ENCODE results near the gene DOCK1.
A peak's percentile ranks its signal among the peaks of the same experiment; 100 is the strongest.
"Not testable (repeated sequence)": the region's sequence is repeated elsewhere in the genome, so short reads cannot be mapped to it uniquely, and the experiment has no call there.

Gene DOCK1

DNA sequence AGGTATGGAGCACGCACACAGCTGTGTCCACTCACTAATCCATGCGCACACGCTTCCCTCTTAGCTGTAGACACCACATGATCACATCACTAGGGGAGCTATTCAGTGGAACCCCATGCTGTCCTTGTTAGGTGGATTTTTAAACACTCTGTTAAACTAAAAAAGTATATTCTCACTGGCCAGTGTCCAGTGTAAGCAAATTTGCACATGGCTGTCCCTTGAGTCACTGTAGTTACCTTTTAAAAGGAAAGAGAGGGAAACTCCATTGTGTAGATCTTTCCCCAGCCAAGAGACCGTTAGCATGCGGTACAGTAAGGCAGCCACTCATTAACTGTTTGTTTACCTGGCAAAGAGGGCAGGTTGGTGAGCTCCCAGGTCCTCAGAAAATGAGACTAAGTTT lies 372.8 kb downstream of the DOCK1 start:
- DNase-seq (ENCODE audit: low read depth) = no peak

DNA sequence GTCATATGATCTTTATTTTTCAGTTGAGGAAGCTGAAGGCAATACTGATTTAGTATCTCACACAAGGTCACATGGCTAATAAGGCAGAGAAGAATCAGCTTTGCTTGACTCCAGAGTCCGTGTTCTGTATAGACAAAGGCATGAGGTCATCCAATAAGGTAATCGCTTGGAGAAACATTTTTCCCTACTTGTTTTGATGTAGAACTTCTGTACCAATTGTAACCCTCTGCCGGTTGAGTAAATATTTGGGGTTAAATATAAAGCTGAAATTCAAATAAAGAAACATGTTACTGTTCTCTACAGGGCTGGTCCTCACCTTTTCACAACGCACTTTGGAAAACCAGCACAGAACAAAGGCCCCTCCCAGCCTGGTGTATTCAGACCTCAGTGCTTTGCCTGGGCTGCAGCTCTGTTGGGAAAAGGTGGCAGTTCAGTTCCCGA lies 374.1 kb downstream of the DOCK1 start:
- DNase-seq (ENCODE audit: low read depth) = no peak

GRCh38 chr10:127280446-127280845 lies 375.2 kb downstream of the DOCK1 start:
- no peak for DNase-seq (ENCODE audit: low read depth)

DNA sequence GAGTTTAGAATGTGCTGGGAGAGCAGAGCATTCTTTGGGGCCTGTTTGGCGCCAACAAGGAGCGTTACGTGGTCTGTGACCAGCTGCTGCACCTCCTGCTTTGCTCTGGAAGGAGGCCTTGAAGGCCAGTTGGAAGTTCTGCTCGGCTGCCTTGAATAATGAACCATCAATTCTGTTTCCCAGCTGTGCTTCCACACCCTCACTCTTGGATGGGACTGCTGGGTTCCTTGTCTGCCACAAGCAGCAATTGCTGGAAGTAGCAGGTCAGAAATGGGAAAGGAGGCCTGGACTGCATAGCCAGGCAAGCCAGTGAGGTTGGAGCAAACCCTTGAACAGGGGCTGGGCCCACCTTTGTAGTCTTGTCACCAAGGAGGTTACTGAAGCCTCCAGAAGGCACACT lies 377.8 kb downstream of the DOCK1 start:
- no peak for DNase-seq (ENCODE audit: low read depth)

GRCh38 chr10:127283576-127283975 lies 378.3 kb downstream of the DOCK1 start:
- no peak for DNase-seq (ENCODE audit: low read depth)

GRCh38 chr10:127290850-127291249 lies 385.6 kb downstream of the DOCK1 start:
- DNase-seq (ENCODE audit: low read depth) = no peak

- DNase-seq (ENCODE audit: low read depth) = no peak
Observed at GRCh38 chr10:127291329-127291728, 386.1 kb downstream of the DOCK1 start.

DNA sequence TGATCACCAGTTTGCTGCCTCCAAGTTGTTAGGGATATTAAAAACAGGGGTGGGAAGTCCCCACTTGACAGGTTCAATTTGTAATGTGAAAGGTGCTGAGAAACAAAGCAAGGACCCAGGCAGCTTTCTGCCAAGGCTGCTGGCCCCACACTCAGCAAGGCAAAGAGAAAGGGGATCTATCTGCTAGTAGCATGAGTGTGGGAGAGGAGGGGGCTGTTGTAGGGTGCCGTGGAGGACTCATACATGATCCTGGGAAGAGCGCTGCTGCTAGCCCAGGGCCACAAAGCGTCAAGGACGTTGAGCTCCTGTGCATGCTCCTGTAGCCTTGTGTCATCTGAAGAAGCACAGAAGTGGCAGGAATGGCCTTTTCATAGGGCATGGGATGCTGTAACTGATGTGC lies 387.7 kb downstream of the DOCK1 start:
- no peak for DNase-seq (ENCODE audit: low read depth)

DNA sequence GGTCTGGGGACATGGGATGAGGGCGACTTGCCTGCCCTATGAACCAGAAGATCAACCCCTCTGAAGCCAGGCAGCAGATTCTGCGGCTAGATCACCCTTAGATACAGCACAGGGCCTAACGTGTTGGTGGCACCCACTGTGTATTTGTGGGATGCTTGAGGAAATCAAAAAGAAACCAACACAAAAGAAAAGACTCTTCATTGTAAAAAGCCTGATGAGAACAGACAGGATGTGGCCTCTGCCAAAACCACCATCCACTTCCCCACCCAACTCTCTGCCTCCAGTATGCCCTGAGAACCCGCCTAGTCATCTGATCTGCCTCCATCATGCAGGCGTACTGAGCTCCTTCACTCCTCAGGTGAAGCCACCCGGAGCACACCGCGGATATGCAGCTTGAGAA lies 388.4 kb downstream of the DOCK1 start:
- DNase-seq (ENCODE audit: low read depth) = peak; percentile 7

DNA sequence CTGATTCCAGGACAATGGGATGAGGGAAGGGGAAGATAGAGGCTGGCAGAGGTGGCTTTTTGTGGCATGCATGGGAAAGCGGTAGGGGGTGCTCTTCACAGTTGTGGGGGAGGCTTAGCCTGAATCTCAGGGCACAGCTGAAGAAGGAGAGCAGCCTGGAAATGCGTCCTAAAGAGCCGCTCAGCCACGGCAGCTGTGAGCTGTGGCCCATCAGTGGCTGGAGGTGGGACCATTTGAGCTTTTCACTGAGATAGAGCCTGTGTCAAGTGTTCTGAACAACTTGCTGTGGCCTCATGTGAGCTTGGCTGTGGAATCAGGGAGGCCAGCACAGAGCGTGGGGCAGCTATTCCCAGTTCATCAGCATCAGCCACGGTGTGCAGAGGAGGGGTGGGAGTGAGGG lies 391.5 kb downstream of the DOCK1 start:
- no peak for DNase-seq (ENCODE audit: low read depth)

GRCh38 chr10:127298381-127298780 lies 393.2 kb downstream of the DOCK1 start:
- no peak for DNase-seq (ENCODE audit: low read depth)

DNA sequence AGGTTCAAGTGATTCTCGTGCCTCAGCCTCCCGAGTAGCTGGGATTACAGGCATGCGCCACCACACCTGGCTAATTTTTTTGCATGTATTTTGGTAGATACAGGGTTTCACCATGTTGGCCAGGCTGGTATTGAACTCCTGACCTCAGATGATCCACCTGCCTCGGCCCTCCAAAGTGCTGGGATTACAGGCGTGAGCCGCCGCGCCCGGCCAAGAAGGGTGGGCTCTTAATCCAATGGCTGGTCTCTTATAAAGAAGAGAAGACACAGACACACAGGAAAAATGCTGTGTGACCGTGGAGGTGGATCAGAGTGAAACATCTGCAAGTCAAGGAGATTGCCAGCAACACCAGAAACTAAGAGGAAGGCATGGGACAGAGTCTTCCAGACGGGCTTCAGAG lies 394.0 kb downstream of the DOCK1 start:
- not testable (repeated sequence) for DNase-seq (ENCODE audit: low read depth)

DNA sequence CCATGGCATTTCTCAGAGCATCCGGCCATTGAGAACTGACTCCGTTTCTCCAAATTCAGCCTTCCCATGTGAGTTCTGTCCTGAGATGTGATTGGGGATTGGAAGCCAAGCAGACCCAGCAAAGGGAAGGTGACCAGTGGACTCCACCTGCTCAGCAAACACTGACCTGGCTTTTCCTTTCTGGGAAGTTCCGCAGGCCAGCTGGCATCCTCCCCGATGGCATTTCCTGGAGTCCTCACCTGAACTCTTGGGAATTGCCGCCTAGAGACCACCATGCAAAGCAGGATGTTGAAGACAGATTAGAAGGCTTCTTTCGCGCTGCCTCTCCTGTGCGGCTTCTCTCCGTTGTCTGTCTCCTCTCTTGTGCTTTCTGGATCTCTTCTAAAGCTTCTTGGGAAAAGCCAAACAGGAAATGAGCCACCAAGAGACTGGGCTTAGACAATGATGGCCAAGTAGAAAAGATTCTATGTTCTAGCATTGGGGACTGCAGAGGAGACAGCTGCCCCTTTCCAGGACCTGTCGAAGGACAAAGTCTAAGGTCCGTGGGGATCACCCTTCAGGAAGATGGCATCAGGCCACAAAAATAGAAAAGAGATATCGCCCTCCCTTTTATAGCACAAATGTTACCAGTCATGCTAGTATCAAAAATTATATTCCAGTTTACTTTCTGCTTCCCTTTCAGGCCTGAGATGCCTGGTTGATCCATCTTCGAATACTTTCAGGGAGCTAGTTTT lies 394.9 kb downstream of the DOCK1 start:
- no peak for DNase-seq (ENCODE audit: low read depth)

- no peak for DNase-seq (ENCODE audit: low read depth)
Observed at GRCh38 chr10:127300868-127301321, 395.7 kb downstream of the DOCK1 start.

GRCh38 chr10:127302343-127302742 lies 397.1 kb downstream of the DOCK1 start:
- DNase-seq (ENCODE audit: low read depth) = no peak

GRCh38 chr10:127303105-127303504 lies 397.9 kb downstream of the DOCK1 start:
- DNase-seq (ENCODE audit: low read depth) = no peak

DNA sequence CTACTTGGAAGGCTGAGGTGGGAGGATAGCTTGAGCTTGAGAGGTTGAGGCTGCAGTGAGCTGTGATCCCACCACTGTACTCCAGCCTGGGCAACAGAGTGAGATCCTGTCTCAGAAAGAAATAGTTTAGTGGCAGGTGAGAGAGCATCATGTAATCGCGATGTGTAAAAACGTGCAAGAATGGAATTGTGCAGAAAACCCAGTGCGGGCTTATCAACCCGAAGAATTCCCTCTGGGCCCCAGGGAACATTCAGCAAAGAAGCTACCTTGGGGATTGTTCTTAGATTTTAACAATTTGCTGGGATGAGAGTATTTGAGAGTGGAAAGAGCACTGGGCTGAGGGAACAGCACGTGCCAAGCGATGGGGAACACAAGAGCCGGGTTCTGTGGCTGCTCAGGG lies 398.5 kb downstream of the DOCK1 start:
- DNase-seq (ENCODE audit: low read depth) = no peak

DNA sequence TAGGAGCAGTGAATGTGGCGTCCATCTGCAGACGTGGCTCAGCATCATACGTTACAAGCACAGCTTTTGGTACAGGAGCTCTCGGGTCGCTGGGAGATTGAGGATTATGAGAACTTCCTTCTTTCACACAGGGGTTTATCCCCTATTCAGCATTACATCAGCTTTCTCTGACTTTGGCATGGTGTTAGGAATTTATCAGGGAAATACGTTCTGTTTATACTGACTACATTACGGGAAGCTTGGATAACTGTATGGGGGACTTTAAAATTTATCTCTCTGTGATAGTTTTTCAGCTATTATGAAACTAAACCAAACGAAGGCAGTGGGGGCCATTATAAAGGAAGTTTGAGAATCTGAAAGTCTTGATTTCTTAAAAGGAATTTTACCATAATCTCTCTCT lies 401.3 kb downstream of the DOCK1 start:
- DNase-seq (ENCODE audit: low read depth) = no peak

GRCh38 chr10:127307338-127307737 lies 402.1 kb downstream of the DOCK1 start:
- no peak for DNase-seq (ENCODE audit: low read depth)

DNA sequence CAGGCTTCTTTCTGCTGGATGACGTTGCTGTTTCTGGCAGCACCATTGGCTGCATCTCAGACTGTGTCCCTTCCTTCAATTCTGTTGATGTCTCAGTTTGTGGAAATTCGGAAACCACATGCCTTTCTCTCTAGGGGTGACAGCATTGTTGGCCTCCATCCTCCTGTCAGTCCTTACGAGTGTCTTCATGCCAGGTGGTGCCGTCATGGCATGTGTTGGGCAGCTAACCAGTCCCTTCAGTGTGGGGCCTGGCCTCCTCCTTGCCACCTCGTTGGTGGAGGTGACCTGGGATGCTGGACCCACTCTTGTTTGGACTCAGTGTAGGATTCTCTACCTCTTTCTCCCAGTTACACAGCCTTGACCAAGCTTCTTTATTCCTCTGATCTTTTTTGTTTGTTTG lies 402.8 kb downstream of the DOCK1 start:
- no peak for DNase-seq (ENCODE audit: low read depth)

DNA sequence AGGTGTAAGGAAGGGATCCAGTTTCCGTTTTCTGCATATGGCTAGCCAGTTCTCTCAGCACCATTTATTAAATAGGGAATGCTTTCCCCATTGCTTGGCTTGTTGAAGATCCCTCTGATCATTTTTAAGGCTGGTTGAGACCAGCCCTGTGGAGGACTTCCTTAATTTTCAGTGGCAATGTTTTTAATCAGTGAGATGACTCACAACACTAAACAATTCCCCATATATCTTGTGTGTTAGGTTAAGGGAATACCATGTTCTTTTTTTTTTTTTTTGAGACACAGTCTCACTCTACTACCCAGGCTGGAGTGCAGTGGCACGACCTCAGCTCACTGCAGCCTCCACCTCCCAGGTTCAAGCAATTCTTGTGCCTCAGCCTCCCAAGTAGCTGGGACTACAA lies 404.4 kb downstream of the DOCK1 start:
- DNase-seq (ENCODE audit: low read depth) = not testable (repeated sequence)

- no peak for DNase-seq (ENCODE audit: low read depth)
Observed at GRCh38 chr10:127310430-127310829, 405.2 kb downstream of the DOCK1 start.

- DNase-seq (ENCODE audit: low read depth) = no peak
Observed at GRCh38 chr10:127310923-127311322, 405.7 kb downstream of the DOCK1 start.

DNA sequence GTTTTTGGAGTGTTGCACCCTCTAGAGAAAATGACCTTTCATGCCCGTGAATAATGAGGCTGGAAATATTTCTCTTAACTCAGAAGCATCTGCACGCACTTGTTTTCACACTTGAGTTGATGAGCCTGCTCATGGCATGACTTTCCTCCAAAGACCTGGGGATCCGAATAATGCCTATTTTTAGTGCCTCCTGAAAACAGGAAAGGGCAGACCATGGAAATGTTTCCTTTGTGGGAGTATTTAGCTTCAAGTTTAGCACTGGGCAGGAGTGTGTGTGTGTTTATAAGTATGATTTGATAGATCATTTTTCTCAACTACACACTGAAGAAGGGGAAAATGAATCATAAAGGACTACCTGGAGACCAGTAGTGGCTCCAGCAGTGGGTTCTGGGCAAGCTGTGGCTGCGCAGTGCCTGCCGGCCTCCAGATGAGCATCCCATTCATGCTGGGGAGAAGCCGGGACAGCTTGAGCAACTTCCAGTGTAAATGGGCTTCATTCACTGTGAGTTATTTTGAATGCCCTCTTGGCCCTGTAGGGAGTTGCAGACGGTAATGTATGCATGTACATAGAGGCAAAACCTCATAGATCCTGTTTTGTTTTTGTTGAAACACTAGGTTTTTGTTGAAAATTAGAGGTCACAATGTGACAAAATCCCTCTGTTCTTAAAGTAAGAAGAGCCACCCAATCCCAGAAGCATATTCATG lies 408.9 kb downstream of the DOCK1 start:
- no peak for DNase-seq (ENCODE audit: low read depth)

All from T follicular helper cell (primary cell).